ENCODE measurements around the gene TMBIM1. TPM values are rescaled to one million over a fixed set of nuclear protein-coding genes. Genes with fewer than 3 reads are reported as not detected.

TMBIM1 gene, protein sequence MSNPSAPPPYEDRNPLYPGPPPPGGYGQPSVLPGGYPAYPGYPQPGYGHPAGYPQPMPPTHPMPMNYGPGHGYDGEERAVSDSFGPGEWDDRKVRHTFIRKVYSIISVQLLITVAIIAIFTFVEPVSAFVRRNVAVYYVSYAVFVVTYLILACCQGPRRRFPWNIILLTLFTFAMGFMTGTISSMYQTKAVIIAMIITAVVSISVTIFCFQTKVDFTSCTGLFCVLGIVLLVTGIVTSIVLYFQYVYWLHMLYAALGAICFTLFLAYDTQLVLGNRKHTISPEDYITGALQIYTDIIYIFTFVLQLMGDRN
- total RNA-seq = 266 and 371 TPM in 2 replicates

GRCh38 chr2:218292048-218293014 is at the start of gene TMBIM1:
Gene TMBIM1 (minus strand): TSS chr2:218292503. CDS start chr2:218282141, 10,362 bp downstream.

GRCh38 chr2:218269900-218270720 is 22.2 kb downstream of the TMBIM1 start, which contains the start of the genes AAMP and PNKD:
Gene AAMP (minus strand): TSS chr2:218270137. CDS start chr2:218270086, 51 bp downstream.
Gene PNKD (plus strand): TSS chr2:218270519. CDS start chr2:218270536, 17 bp downstream.

DNA sequence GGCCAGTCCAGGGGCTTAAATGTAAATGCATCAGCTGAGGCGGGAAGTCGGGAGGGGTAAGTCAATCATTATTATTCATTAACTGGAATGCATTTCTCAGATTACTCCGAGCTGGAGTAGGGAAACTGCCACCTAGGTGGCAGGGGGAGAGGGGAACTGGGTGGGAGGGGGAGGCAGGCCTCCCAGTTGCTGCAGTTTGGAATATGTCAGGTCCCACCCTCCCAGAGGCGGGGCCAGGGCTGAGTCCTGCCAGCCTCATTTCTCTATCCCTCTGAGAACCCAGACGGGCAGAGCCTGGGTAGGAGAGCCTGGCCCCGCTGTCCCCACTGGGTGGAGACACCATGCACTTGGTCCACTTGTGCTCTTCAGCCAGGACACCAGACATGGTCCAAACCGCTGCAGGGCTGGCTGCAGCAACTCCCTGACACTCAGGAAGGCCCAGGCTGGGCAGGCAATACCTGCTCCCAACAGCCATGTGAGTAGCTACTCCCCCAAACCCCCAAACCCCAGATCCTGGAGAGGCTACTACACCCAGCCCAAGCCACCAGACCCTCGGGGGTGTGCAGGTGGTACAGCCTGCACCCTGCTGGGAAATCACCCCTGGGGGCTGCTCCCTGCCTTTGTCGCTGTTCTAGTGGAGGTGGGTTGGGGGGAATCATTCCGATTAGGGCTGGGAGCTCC is 31.4 kb downstream of the TMBIM1 start, which contains the start of gene GPBAR1:
GPBAR1 (plus strand) TSS at position 274 of the 681 bp plus-strand sequence. CDS start 1,710 bp downstream, outside the sequence.

Other genes starting within 250 kb of the TMBIM1 start
- gene RUFY4, start 223.2 kb downstream of the TMBIM1 start, total RNA-seq = not detected in 2 replicates
- not detected in 2 replicates for gene CXCR2, start 166.5 kb downstream of the TMBIM1 start, total RNA-seq
- 0.11 TPM in 1 of 2 replicates, not detected in the other for gene CXCR1, start 125.5 kb downstream of the TMBIM1 start, total RNA-seq
- gene ARPC2, start 75.3 kb downstream of the TMBIM1 start, total RNA-seq = 709 and 716 TPM in 2 replicates
- gene GPBAR1, start 31.5 kb downstream of the TMBIM1 start, total RNA-seq = not detected in 2 replicates
- gene AAMP, start 22.4 kb downstream of the TMBIM1 start, total RNA-seq = 126 and 189 TPM in 2 replicates
- 30.8 and 32.3 TPM in 2 replicates for gene PNKD, start 22.0 kb downstream of the TMBIM1 start, total RNA-seq
- gene CATIP, start 64.4 kb upstream of the TMBIM1 start, total RNA-seq = not detected in 2 replicates
- gene SLC11A1, start 89.8 kb upstream of the TMBIM1 start, total RNA-seq = 0.08 TPM in 1 of 2 replicates, not detected in the other
- 50.7 and 53.1 TPM in 2 replicates for gene CTDSP1, start 107.4 kb upstream of the TMBIM1 start, total RNA-seq
- gene VIL1, start 126.6 kb upstream of the TMBIM1 start, total RNA-seq = not detected in 2 replicates

Data from hair follicular keratinocyte (primary cell).